ENCODE measurements around the gene GPR183. TPM values are rescaled to one million over a fixed set of nuclear protein-coding genes. Genes with fewer than 3 reads are reported as not detected.

The GPR183 gene
- total and polyA plus RNA-seq, 10 of the 15 experiments (the other 5 are each of a cell fraction or from before 2014, with no cell fraction given), result 134 to 669 (median 225) TPM

DNA sequence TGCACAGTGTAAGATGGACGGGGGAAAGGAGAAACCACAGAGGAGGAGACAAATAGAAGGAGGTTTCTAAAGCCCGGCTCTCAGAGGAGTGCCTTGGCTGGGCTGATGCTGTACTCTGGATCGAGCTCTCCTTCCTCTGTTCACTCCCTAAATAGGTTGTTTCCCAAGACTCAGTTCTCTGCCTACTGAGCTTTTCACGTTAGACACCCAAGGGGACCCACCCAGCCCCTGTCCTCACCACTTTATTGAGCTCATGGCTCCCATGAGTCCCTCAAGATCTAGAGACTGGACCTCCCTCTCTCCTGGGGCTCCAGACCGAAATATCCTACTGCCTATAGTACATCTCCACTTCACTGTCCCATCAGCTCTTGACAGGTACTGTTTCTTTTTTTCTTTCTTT is 38.1 kb upstream of the GPR183 start (continued):
- TF ChIP-seq, protein P1, sequence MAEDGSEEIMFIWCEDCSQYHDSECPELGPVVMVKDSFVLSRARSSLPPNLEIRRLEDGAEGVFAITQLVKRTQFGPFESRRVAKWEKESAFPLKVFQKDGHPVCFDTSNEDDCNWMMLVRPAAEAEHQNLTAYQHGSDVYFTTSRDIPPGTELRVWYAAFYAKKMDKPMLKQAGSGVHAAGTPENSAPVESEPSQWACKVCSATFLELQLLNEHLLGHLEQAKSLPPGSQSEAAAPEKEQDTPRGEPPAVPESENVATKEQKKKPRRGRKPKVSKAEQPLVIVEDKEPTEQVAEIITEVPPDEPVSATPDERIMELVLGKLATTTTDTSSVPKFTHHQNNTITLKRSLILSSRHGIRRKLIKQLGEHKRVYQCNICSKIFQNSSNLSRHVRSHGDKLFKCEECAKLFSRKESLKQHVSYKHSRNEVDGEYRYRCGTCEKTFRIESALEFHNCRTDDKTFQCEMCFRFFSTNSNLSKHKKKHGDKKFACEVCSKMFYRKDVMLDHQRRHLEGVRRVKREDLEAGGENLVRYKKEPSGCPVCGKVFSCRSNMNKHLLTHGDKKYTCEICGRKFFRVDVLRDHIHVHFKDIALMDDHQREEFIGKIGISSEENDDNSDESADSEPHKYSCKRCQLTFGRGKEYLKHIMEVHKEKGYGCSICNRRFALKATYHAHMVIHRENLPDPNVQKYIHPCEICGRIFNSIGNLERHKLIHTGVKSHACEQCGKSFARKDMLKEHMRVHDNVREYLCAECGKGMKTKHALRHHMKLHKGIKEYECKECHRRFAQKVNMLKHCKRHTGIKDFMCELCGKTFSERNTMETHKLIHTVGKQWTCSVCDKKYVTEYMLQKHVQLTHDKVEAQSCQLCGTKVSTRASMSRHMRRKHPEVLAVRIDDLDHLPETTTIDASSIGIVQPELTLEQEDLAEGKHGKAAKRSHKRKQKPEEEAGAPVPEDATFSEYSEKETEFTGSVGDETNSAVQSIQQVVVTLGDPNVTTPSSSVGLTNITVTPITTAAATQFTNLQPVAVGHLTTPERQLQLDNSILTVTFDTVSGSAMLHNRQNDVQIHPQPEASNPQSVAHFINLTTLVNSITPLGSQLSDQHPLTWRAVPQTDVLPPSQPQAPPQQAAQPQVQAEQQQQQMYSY (CRISPR knock-in tag; IDR thresholded peaks at IDR 0.05), result no peak
- no peak for TF ChIP-seq SIN3A (IDR thresholded peaks at IDR 0.05; ENCODE audit: low read depth, low read length)
- TF ChIP-seq, protein P2, sequence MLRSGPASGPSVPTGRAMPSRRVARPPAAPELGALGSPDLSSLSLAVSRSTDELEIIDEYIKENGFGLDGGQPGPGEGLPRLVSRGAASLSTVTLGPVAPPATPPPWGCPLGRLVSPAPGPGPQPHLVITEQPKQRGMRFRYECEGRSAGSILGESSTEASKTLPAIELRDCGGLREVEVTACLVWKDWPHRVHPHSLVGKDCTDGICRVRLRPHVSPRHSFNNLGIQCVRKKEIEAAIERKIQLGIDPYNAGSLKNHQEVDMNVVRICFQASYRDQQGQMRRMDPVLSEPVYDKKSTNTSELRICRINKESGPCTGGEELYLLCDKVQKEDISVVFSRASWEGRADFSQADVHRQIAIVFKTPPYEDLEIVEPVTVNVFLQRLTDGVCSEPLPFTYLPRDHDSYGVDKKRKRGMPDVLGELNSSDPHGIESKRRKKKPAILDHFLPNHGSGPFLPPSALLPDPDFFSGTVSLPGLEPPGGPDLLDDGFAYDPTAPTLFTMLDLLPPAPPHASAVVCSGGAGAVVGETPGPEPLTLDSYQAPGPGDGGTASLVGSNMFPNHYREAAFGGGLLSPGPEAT (IDR thresholded peaks at IDR 0.05; ENCODE audit: low read depth), result no peak

DNA sequence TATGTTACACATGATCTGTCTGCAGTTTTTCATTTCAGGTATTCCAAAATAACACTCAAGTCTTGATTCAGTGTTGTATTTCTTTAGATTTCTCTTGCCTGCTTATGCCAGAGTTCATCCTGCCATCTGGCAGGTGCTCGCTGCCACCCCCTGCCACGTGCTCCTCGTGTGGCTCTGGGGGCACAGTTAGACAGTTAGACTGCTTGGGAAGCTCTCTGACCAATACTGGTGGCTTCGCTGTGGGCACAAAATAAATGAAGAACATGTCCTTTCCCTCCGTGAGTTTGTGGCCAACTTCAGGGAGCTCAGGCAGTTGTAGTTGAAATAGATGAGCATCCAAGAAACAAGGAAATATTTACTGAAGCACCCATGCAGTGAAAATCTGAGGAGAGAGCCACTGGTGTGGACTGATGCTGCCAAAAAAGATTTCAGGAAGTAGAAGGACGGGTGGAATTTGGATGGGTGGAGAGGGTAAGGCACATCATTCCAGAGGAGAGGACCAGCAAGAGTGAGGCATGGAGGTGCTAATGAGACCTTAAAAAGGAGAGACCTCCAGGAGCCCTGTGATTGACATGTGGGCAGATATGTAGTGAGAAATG is 37.5 kb upstream of the GPR183 start:
- Histone ChIP-seq H3K36me3 (ENCODE audit: control insufficient read depth in 2 of 2, insufficient read depth in 2 of 2, low read length in 1 of 2) (peaks cover 0 to 2% of the 10 kb centered on the region in 2 experiments; a peak in 2 of 4 replicates), H3K4me3 (no peak overlapping the region)
- in situ Hi-C loops (cut with MboI), result no loop called here

More for the DNA sequence above, 37.5 kb upstream of the GPR183 start:
- intact Hi-C loops (cut with micrococcal nuclease; ENCODE audit: unreplicated experiment), result no loop called here
- Histone ChIP-seq H3K4me1 (ENCODE audit: control insufficient read depth, insufficient read depth, low read length) (peaks cover 25% of the 10 kb centered on the region), H3K27me3 (replicated peaks in 1 of 2; ENCODE audit: control insufficient read depth in 2 of 2, insufficient read depth in 2 of 2, low read length in 1 of 2) (no peaks in the 10 kb centered on the region), H3K79me2 (ENCODE audit: control insufficient read depth, insufficient read depth, low read length) (no peaks in the 10 kb centered on the region), H3K9me3 (replicated peaks; ENCODE audit: control insufficient read depth, insufficient read depth, low read length) (no peaks in the 10 kb centered on the region), H3K4me2 (ENCODE audit: control insufficient read depth, insufficient read depth) (no peak overlapping the region), H2AFZ (ENCODE audit: control insufficient read depth, low read depth, low read length) (no peak overlapping the region), H4K20me1 (ENCODE audit: control insufficient read depth, insufficient read depth) (no peaks in the 10 kb centered on the region), H3K27ac (ENCODE audit: control insufficient read depth, insufficient read depth) (no peak overlapping the region), H3K9ac (ENCODE audit: control insufficient read depth, insufficient read depth, low read length) (no peak overlapping the region)
- POLR2A ChIA-PET, result interaction anchor here (0.7 to 1.4 kb wide), 3 partner anchors 9 to 11 kb away, joined by 3 read pairs; no protein-coding TSS in a partner anchor
- DNase-seq (ENCODE audit: low read depth, low spot score) (no peak), FAIRE-seq (no peak), ATAC-seq (no peak)
- no peak for TF ChIP-seq BCL11A (IDR thresholded peaks at IDR 0.05; ENCODE audit: low read depth, low read length)
- WGBS (ENCODE audit: insufficient coverage, insufficient replicate concordance, low lambda C conversion rate, missing lambda C conversion rate), result 91% methylated on average over 6 of the region's 6 CpGs
- BruUV-seq (replicated peaks), result no TSS peak
- SMC1A ChIA-PET (ENCODE audit: uncharacterized antibody, unreplicated experiment), result interaction anchor here (0.7 to 2.1 kb wide), 6 partner anchors 9 to 73 kb away, joined by 3 to 9 read pairs (median 4); no protein-coding TSS in a partner anchor
- RAD21 ChIA-PET (ENCODE audit: unreplicated experiment), result interaction anchor here (1.4 kb wide), 1 partner anchor 9 kb away, joined by 5 read pairs; no protein-coding TSS in a partner anchor
- CTCF ChIA-PET, result interaction anchor here (1.2 to 1.9 kb wide), 4 partner anchors 8 to 79 kb away, joined by 3 to 5 read pairs (median 4); no protein-coding TSS in a partner anchor

Data from GM12878 (cell line).